HG03060 (cell line): ENCODE data around the gene HLA-DOA.

ENCODE experiments used
- ATAC-seq: cut with Tn5 transposase; IDR thresholded peaks from one replicate; pipeline ENCODE4 v1.9.1; 2021; ENCODE audit warnings: low read depth, moderate number of reproducible peaks; ENCODE audit not compliant: unreplicated experiment

The HLA-DOA gene

DNA sequence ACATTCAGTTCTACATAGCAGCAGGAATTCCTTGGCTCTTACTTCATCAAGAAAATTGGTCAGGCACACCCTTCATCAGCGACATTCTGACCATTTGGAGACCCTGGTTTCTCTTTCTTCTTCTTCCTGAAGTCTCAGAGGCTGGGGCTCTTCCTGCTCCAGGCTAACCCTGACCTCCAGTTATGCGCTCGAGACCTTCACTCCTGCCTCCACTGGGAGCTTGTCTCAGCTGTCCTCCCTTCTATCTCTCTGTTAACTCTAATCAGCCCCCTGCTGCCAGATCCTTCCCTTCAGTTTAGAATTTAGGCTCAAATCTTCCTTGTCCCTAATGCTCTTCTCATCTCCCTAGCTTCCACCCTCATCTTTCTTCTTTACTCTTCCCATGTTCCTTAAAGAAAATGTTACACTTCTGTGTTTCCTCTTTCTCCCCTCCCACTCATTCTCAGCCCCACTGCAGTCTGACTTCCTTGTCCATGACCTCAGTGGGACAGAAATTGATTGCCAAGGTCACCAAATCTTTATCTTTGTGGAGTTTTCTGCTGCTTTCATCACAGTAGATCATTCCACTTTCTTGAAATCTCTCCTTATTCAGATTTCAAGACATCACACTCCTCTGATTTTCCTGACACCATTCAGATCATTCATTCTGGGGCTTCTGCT lies 8.4 kb upstream of the HLA-DOA start:
- ATAC-seq, result no peak

GRCh38 chr6:33017018-33017417 lies 7.6 kb upstream of the HLA-DOA start:
- ATAC-seq, result no peak

DNA sequence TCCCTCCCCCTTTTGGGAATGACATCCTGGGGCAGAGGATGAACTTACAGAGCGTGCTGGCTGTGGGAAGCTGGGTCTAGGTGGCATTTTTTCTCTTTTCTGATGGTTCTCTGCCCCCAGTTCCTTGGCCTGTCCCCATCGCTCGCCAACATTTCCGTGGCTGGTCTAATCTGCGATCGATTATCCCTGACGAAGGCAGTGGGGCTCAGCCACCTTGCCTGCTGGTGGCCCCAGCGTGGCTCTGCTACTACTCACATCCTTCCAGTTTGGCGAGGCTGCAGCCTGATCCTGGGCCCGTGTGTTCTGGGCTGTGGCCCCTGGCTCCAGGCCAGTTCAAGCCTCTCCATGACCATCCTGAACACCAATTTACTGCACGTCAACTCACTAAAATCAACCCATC lies 6.4 kb upstream of the HLA-DOA start:
- ATAC-seq, result no peak

- no peak for ATAC-seq
These were observed 5.6 kb upstream of the HLA-DOA start for GRCh38 chr6:33014841-33015634.

GRCh38 chr6:33013608-33014007 lies 4.2 kb upstream of the HLA-DOA start:
- no peak for ATAC-seq

DNA sequence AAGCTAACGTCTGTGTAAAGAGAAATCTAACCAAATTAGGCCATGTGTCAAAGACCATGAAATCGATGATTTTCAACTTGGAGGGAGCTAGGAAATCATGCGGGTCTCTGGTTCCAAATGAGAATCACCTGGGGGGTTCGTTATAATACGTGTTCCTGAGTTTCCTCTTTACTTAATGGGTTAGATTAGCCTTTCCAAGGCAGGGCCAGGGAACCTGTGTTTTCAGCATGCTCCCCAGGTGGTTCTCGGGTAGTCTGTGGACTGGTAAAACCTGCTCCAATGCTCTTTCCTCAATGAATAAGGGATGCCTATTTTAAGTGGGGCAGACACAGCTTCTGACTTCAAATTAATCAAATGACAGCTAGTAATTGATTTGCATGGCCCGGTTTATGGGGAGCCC lies 965 bp upstream of the HLA-DOA start:
- no peak for ATAC-seq

DNA sequence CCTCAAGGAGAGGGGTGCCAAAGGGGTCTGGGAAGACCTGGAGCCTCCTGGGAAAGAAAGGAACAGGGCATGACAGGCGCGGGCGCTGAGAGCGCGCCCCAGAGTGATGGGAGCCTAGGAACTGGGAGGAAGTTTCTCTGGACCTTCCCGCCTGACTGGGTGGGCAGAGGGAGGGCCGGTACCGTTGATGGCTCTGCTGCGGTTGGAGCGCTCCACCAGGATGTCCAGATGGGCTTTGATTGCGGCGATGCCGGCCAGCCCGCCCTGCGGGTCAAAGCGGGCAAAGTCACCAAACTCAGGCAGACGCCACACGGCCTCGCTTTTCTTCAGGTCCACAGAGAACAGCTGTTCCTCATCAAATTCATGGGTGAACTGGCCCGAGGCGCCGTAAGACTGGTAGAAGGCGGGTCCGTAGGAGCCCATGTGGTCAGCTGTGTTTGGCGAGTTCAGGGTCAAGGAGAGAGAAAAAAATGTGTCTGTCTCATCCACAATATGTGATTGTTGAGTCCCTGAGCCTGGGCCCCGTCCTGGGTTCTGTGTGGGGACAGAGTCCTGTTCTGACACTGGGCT lies 1.5 kb downstream of the HLA-DOA start:
- no peak for ATAC-seq

DNA sequence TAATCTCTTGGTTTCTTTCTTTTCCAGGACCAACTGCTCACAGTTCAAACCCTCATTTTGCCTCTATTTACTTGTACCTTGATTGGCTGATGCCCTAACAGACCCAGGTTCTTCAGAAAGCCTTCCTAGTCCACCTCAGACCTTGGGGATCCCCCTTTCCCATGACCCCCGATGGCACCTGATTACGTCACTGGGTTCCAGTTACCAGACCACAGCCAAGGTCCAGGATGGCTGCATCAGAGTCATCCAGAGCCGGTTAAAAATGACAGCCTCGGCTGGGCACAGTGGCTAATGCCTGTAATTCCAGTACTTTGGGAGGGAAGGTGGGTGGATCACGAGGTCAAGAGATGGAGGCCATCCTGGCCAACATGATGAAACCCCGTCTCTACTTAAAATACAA lies 4.5 kb downstream of the HLA-DOA start:
- ATAC-seq, result no peak

- ATAC-seq, result no peak
These were observed 7.7 kb downstream of the HLA-DOA start for GRCh38 chr6:33001685-33002084.

DNA sequence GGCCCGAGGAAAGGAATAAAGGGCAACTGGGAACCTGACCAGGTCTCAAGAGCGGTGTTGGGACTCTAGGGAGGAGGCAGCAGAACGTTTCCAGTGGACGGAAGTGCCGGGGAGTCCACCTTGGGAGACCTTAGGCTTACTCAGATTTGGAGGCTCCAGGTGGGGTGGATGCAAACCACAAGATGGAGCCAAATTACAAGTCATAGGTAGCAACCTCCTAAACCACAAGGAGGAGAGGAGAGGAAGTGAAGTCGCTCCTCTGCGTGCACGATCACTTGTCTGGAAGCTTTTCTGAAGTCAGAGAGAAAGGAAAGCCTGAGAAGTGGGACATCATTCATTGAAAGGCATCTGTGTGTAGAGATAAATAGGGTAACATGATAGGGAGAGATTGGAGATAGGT lies 9.3 kb downstream of the HLA-DOA start:
- ATAC-seq, result no peak

- no peak for ATAC-seq
These were observed 13.9 kb downstream of the HLA-DOA start for GRCh38 chr6:32995448-32995847.

DNA sequence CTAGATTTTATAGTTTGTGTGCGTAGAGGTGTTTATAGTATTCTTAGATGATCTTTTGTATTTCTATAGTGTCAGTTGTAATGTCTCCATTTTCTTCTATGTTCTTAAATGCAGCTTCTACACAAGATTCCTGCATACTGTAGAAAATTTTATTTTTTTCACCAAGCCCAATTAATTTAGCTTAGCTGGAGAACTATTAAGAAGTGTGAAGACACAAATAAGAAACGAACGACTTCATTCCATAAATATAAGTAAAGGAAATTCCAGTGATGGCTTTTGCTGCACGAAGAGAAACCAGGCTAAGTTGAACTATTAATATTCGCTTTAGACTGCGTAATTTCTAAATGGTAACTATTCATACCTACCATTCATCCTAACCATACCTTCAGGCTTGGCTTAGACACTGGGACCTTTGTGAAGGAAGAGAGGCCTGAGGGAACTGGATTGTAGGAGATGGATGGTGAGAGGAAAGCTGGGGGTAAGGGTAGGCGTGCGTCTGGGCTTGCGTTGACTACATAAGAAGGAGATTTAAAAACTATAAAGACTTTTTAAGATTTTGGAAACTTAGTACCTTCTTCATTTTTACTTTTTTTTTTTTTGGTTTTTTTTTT lies 15.9 kb downstream of the HLA-DOA start:
- no peak for ATAC-seq

- ATAC-seq, result no peak
These were observed 17.4 kb downstream of the HLA-DOA start for GRCh38 chr6:32991972-32992371.

DNA sequence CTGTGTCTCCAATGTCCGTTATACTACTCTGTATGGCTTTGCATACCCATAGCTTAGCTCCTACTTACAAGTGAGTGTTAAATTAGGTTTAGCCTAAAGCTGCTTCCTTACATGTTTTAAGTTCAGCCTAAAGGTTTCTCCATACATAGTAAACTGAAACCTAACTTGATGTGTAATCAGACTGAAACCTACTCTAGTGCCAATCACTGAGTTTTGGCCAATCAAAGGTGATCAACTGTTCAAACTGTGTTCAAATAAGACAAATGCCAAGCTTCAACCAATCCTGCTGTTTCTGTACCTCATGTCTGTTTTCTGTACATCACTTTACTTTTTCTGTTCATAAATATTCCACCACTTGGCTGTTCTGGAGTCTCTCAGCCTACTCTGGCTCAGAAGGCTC lies 20.0 kb downstream of the HLA-DOA start:
- ATAC-seq, result no peak

DNA sequence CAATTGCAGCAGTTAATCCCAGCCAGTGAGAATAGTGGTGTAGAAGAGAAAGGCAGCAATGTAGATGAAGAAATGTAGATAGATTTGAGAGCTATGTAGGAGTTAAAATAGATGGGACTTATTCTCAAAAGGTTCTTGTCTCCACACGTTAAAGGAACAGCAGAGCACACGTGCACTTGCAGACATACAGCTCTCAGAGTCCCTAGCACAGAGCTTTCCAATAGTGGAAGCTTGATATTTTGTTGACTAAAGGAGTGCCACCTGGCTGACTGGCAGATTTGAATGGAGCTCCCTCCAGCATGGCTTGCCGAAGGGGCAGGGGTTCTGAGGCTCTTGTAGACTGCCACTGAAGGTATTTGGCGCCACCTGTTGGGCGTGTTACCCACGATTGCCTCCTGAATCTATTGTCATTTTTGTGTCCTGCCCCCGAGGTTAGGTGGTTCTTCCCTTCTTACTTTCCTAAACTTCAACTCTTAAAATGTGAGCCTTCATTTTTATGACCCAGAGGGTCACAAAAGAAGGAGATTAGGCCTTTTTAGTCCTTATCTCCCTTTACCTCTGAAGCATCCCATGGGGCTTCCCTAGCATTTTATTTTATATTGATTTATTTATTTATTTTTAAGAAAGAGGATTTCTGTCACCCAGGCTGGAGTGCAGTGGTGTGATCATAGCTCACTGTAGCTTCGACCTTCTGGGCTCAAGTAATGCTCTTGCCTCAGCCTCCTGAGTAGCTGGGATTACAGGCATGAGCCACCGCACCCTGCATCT lies 24.6 kb downstream of the HLA-DOA start:
- no peak for ATAC-seq

DNA sequence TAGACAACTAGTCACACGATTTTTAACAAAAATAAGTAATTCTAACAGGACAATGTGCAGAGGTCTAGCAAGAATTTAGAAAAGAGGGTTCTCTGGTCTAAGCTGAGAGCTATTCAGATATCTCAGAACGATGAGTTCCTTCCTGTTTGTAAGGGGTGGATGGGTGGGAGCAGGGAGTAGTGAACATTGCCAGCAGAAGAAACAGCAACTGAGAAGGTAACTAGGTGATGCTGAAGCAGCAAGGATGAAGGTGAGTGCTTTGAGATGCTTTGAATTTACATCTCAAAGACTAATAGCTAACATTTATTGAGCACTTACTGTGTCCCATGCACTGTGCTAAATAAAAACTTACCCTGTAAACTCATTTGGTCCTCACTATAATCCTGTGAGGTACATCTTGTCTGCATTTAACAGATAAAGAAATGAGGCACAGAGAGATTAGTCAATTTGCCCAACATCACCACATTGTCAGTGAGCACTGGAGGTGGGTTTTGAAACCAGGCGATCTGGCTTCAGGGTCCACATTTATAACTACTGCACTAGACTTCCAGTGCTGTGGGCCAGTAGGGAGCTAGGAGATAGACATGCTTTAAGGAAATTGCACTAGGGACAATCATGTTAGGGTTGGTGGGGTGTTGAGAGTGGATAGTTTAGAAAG lies 25.3 kb downstream of the HLA-DOA start:
- no peak for ATAC-seq

- no peak for ATAC-seq
These were observed 25.9 kb downstream of the HLA-DOA start for GRCh38 chr6:32983493-32983848.

- ATAC-seq, result no peak
These were observed 26.5 kb downstream of the HLA-DOA start for GRCh38 chr6:32982702-32983492.

GRCh38 chr6:32982084-32982701 lies 27.2 kb downstream of the HLA-DOA start:
- no peak for ATAC-seq
